ENCODE measurements around the gene POGLUT3. TPM values are rescaled to one million over a fixed set of nuclear protein-coding genes. Genes with fewer than 3 reads are reported as not detected.

The POGLUT3 gene, protein sequence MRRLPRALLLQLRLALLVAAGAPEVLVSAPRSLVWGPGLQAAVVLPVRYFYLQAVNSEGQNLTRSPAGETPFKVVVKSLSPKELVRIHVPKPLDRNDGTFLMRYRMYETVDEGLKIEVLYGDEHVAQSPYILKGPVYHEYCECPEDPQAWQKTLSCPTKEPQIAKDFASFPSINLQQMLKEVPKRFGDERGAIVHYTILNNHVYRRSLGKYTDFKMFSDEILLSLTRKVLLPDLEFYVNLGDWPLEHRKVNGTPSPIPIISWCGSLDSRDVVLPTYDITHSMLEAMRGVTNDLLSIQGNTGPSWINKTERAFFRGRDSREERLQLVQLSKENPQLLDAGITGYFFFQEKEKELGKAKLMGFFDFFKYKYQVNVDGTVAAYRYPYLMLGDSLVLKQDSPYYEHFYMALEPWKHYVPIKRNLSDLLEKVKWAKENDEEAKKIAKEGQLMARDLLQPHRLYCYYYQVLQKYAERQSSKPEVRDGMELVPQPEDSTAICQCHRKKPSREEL
- 63.7 and 64.4 TPM in 2 replicates for total RNA-seq (2014; rRNA removed; shearing (Covaris generic))

DNA sequence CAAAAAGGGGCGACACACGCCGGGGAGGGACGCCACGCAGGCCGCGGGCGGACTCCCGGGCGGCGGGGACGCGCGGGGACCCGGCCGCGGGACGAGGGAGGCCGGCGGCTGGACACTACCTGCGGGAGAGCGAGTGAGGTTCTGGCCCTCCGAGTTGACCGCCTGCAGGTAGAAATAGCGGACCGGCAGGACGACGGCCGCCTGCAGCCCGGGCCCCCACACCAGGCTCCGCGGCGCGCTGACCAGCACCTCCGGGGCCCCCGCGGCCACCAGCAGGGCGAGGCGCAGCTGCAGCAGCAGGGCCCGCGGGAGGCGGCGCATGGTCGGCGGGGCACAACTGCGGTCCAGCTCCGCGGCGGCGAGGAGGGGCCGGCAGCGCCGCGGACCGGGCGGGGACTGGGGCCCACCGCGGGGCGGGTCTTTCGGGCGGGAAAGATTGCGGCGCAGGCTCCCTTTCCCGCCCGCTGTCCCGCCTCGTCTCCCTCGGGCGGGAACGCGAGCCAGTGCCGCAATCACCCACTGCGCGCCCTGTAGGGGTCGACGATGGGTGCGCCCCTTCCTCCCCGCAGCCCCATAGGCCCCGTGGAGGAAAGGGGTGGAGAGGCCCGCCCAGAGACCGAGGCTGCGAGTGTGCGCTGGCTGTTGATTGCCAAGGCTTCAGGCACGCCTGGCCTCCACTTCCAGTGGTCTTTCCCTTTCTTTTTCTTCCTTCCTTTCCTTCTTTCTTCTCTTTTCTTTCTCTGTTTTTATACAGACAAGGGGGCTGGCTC is at the start of gene POGLUT3:
TSS of gene POGLUT3 (minus strand) at position 339 of the 770 bp plus-strand sequence. CDS start at position 321, 18 bp downstream.
- DNase-seq (ENCODE audit: low spot score) = peak; percentile 32

- no peak for DNase-seq (ENCODE audit: low spot score)
Measured at GRCh38 chr11:108545909-108546501, 47.8 kb upstream of the POGLUT3 start.

GRCh38 chr11:108543316-108543964 is 45.3 kb upstream of the POGLUT3 start:
- no peak for DNase-seq (ENCODE audit: low spot score)

GRCh38 chr11:108541531-108541930 is 43.3 kb upstream of the POGLUT3 start:
- DNase-seq (ENCODE audit: low spot score) = no peak

GRCh38 chr11:108538502-108538901 is 40.3 kb upstream of the POGLUT3 start:
- DNase-seq (ENCODE audit: low spot score) = no peak

DNA sequence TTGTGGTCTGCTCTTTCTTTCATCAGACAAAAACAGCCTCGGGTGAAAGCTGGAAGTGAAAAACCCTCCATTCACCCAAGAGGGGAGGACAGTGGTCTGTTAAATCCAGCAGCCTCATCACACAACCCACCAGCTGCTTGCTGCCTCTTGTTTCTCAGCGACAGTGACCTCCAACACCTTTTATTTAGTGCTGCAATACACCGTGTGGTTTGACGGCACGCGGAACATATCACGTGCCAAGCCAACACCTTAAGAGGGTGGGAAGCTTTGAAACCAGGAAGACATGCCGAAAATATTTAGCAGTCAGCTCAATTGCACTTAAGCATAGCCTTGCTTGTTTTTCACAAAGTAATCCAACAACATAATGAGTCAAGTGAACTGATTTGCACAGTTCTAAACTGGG is 39.8 kb upstream of the POGLUT3 start:
- no peak for DNase-seq (ENCODE audit: low spot score)

- DNase-seq (ENCODE audit: low spot score) = no peak
Measured at GRCh38 chr11:108536783-108537182, 38.6 kb upstream of the POGLUT3 start.

DNA sequence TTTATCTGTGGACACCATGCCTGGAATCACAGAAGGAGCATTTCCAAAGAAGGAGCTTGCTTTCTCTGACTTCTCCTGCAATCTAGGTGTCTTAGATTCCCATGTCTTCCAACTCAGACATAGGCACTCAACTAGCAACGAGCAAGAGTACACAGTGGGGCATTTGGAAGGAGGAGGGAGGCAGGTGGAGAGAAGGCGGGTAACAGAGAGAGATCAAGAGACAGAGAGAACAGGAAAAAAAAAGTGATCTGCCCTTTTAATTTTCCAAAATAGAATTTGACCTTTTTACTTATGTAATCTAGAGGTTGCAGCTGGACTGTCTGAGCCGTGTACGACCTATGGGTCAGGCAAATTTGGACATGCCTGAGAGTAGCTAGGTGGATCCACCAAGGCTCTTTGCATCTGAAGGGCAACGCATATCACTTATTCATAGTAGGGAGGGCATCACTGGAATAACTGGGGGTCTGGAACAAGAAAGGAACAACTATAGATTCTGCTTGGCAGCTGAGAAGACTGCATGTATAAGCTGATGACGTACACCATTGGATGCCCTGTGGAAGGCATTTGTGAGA is 37.3 kb upstream of the POGLUT3 start:
- no peak for DNase-seq (ENCODE audit: low spot score)

- no peak for DNase-seq (ENCODE audit: low spot score)
Measured at GRCh38 chr11:108534274-108534882, 36.2 kb upstream of the POGLUT3 start.

- DNase-seq (ENCODE audit: low spot score) = no peak
Measured at GRCh38 chr11:108530426-108530825, 32.2 kb upstream of the POGLUT3 start.

- no peak for DNase-seq (ENCODE audit: low spot score)
Measured at GRCh38 chr11:108527382-108527781, 29.2 kb upstream of the POGLUT3 start.

DNA sequence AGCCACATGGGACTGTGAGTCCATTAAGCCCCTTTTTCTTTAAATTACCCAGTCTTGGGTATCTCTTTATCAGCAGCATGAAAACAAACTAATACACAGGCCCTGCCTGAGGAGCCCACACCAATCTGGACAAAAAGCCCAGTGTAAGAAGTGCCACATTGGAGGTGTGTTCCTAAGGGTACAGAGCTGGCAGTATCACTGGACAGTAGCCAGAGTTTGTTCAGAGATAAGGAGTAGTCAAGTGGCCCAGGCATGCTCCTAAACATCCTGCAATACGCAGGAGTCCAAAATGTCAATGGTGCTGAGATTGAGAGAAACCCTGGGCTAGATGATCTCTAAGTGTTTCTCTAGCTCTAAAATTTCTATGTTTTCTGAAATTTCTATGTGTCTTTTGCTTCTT is 27.0 kb upstream of the POGLUT3 start:
- no peak for DNase-seq (ENCODE audit: low spot score)

- DNase-seq (ENCODE audit: low spot score) = no peak
Measured at GRCh38 chr11:108524422-108524821, 26.2 kb upstream of the POGLUT3 start.

GRCh38 chr11:108522318-108522717 is 24.1 kb upstream of the POGLUT3 start:
- DNase-seq (ENCODE audit: low spot score) = no peak

- DNase-seq (ENCODE audit: low spot score) = no peak
Measured at GRCh38 chr11:108518581-108518980, 20.4 kb upstream of the POGLUT3 start.

GRCh38 chr11:108516125-108516524 is 17.9 kb upstream of the POGLUT3 start:
- DNase-seq (ENCODE audit: low spot score) = no peak

- DNase-seq (ENCODE audit: low spot score) = no peak
Measured at GRCh38 chr11:108512708-108513107, 14.5 kb upstream of the POGLUT3 start.

DNA sequence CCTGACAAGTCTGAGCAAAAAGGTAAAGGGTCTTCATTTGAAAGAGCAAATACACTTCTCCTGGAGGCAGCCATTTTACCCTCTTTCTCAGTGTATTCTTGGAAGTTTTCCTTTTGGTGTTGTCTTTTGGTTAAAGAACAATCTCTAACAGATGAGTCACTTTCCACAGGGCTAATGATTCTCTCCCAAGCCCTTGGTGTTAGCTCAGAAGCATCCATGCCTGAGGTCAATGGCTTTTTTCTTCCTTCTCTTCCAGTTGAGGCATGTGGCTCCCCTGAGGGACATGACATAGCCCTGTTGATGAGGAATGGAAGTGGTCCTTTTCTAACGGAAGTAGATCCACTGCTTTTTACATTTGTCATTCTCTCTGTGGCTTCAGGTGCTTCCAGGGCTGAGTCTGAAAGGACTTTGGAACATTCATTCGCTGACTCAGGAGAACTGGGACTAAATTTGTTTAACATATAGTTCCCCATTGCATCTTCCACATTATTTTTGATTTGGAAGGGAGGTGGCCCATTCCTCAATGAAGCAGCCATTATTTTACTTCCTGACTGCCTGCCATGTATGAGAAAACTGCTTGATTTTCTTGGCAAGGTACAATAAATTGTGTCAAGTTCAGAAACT is 13.8 kb upstream of the POGLUT3 start:
- DNase-seq (ENCODE audit: low spot score) = peak; percentile 12

DNA sequence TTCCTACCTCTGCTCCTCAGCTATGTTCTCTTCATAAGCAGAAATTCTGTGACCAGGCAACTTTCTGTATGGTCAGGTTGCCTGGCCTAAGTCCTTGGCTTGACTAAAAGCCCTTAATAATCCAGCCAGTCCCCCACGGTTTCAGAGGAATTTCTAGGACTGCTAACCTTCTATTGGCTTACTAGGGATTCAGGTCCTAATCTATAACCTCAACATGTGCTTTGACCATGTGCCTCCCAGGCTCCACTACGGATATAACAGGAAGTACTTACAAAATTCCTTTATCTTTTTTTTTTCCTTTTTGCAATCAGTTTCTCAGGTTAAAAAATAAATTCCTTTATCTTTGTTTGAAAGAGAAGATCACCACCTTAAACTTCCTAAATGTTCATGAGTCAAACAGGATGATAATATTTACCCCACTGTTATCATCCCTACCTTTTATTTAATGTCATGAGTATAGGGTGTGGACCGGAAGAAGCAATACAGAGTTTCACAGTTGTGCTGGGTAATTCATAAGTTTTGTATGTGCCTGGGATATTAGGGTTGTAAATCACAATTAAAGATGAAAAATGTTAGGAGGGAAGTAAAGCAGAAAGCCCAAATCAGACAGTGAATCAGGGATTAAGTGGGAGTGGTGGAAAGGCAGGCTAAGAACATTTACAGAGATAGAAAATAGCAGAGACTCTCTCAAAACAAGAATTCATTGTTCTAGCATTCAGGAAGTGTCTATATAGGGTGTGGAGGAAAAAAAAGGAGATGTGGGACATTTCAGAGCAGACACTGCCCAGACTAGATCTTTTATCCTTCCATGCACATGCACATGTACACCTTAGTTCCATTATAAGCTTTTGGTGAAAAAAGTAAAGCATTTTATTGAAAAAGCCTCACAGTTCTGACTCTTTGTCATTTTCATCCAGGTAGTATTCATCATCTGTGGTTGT is 10.7 kb upstream of the POGLUT3 start:
- DNase-seq (ENCODE audit: low spot score) = no peak
